Cerebellar cortex (tissue), 1 donor: Measurements from ENCODE around the gene PLEKHO1.
"Not testable (repeated sequence)": the region's sequence is repeated elsewhere in the genome, so short reads cannot be mapped to it uniquely, and the experiment has no call there.

Experiments
- DNase-seq: peaks from one replicate; pipeline ENCODE4 v3.0.0-alpha.2; 2015; ENCODE audit warnings: low spot score

PLEKHO1 gene, protein sequence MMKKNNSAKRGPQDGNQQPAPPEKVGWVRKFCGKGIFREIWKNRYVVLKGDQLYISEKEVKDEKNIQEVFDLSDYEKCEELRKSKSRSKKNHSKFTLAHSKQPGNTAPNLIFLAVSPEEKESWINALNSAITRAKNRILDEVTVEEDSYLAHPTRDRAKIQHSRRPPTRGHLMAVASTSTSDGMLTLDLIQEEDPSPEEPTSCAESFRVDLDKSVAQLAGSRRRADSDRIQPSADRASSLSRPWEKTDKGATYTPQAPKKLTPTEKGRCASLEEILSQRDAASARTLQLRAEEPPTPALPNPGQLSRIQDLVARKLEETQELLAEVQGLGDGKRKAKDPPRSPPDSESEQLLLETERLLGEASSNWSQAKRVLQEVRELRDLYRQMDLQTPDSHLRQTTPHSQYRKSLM

DNA sequence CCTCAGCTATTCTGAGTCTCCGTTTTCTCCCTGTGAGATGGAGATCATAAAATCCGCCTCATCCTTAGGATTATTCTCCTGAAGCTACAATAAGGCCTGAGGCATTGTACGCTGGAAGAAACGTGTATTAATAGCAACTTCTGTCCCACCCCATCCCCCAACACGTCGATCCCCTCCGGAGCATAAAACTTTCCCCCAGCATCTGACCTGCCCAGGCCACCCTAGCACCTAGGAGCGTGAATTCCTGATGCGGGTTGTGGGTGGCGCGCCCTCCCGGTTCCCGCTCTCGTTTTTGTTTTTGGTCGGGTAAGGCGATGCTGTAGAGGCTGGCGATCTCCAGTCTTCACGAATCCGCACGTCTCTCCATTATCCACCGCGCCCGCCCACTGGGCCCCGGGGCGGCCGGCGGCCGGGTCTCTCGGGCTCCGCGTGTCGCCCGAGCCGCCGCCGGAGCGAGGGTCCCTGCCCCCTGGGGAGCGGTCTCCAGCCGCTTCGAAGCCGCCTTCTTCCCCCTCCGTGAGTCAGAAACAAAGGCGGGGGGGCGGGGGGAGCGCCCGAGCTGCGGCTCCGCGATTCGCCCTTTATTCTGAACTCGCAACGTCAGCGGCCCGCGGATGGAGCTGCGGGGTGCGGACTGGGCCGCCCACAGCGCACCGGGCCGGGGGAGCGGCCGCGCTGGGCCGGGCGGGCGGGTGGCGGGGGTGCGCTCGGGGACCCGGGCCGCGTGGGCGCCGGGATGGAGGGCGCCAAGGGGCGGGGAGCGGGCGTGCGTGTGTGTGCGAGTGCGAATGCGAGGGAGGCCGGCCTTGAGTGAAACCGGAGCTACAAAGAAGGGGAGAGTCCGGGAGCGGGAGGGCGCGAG is at the start of gene PLEKHO1:
Gene PLEKHO1, plus strand, starts transcription at position 646 of the 862 bp plus-strand sequence. CDS start 342 bp downstream, outside the sequence.
- DNase-seq = peak; percentile 62

DNA sequence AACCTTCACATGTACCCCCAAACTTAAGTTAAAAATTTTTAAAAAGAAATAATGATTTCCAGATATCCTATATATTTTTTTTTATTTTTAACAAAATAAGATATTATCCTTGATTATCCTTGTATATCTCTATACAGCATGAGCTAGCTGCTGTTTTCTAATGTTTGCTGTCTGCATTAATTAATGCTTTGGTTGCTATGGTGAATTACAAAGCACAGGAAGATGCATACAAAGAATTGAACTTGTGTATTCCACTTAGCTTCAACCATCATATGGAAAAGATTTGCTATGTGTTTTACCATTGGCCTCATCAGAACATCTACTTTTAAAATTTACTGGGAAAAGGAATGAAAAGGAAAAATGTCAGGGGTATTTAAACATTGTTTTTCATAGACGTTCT is 46.7 kb upstream of the PLEKHO1 start:
- no peak for DNase-seq

DNA sequence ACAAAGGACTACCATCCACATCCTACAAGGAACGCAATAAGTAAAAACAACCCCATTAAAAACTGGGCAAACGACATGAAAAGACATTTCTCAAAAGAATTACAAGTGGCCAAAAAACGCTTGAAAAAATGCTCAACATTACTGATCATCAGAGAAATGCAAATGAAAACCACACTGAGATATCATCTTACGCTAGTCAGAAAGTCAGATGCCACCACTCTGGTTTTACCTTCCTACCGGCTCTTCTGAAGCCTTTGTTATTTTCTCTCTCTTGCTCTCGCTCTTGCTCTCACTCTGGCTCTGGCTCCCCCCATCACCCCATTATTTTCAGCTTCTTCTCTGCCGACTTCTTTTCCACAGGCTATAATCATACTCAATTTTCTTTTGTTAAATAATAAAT is 43.4 kb upstream of the PLEKHO1 start:
- DNase-seq = no peak

DNA sequence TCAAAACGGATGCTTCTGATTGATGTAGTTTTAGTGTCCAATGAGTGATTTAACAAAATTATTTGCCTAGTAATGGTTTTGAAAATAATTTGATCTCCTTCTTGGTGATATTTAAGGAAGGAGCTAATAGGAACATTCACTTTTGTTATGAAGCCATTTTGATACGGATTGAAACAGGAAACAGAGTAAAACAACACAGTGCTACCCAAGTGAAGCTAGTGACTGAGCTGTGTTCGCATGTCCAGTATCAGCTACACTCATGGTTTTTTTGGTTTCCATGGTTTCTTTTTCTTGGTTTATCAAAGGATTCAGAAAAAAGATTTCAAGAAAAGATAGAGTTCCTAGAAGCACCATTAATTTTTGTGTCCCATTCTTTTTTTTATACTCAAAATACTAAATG is 40.1 kb upstream of the PLEKHO1 start:
- no peak for DNase-seq

DNA sequence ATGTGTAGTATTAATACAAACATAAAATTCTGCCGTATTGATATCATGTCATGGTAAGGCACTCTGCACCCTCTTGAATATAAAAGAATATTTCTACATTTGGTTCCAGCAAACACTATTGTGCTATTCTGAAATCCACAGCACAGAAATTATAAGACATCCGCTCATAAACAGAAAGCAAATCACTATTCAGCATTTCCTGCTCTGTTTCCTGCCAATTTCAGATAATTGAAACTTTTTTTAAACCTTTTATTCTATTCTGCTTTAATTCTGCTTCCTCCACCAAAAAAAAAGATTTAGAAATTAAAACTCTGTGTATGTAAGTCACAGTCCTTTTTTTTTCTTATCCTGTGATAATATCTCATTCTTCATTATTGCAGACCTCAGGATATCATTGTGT is 39.6 kb upstream of the PLEKHO1 start:
- no peak for DNase-seq

DNA sequence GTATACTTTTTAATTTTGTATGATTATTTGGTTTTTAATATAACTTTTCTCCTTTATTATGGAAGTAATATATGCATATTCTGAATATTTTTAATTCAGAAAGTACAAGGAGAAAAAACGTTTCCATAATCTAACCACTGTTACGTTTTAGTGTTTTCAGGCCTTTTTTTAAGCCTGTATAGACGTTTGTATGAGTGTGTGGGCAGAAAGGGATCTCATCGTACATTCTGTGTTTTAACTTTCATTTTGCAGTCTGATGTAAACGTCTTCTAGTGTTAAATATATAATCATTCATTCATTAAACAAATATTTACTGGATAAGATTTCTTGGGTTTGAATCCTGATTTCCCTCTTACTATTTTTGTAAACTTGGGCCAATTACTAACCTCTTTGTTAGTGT is 38.0 kb upstream of the PLEKHO1 start:
- no peak for DNase-seq

DNA sequence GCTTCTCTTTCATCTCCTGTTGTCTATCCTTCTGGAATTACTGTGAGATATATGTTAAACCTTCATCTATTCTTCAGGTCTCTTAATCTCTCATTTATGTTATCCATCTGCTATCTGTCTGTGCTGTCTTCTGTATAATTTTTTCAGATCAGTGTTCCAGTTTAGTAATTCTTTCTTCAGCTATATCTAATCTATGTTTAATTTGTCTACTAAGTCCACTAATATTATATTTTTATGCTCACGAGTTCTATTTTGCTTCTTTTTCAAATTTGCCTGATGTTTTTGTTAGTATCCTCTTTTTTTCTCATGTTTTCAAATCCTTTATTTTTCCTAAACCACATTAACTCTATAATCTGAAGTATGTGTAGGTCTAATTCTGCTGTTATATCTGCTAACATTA is 34.6 kb upstream of the PLEKHO1 start:
- no peak for DNase-seq

DNA sequence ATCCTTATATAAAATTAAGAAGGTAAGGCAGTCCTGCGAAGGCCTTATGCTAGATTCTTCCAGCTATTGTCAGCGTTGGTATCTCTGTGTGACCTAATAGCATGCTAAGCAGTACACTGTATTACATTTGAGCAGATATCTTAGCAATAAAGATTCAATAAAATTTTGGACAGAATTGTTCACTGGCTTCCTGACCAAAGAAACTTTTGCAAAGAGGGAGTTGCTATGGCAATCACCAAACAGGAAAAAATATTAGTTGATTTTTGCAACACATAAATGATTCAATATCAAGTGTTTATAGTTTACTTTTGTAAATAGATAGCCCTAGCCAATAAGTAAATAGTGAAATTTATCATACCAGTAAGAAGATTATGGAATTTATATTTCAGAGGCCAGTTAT is 31.0 kb upstream of the PLEKHO1 start:
- no peak for DNase-seq

DNA sequence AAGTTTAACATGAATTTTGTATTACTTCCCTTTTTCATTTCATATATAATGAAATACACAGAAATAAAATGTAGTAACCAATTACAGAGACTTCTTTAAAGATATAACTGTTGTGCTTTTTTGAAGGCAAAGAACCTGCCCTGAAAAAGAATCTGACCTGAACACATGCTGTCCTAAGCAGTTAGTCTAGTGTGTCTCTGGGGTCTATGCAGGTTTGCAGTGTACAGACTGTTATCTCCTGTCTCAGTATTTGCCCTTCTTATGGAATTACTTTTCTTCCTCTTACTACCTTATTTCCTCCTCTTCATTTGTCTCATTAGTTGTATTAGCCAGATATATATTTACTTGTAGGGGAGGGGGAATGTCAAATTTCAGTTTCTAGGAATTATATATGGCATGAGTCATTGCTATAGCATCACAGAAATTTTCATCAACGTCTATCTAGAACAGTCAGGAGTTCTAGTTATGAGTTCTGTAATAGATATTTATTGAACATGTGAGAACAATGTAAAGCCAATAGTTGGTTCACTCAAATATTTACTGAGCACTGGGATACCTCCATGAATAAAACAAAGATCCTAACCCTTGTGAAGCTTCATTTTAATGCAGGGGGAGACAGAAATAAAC is 28.4 kb upstream of the PLEKHO1 start:
- no peak for DNase-seq

DNA sequence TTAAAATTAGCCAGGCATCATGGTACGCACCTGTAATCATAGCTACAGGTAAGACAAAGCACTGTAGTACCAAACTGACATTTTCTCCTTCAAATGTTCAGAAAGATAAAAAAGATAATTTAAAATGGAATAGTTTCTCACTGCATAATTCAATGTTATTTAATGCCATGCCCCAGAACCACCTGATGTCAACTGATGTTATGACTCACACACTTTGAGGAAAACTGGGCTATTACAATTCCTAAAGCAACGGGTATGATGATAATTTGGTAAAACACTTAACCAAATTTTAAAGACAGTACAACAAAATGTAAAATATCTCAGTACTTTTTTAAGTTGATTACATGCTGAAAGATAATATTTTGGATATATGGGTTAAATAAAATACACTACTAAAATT is 22.9 kb upstream of the PLEKHO1 start:
- no peak for DNase-seq

DNA sequence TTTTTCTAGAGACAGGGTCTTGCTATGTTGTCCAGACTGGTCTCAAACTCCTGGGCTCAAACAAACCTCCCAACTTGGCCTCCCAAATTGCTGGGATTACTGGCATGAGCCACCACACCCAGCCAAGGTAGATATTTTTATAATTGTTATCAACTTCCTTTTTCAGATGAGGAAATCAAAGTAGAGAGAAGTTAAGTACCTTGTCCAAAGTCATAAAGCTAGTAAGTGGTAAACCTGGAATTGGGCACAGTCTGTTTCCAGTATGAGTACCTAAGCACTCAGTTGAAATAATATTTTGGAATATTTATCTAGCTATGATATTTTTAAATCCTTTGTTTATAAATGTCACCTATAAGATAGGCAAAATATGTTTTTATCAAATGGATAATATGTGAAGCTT is 22.3 kb upstream of the PLEKHO1 start:
- DNase-seq = no peak

DNA sequence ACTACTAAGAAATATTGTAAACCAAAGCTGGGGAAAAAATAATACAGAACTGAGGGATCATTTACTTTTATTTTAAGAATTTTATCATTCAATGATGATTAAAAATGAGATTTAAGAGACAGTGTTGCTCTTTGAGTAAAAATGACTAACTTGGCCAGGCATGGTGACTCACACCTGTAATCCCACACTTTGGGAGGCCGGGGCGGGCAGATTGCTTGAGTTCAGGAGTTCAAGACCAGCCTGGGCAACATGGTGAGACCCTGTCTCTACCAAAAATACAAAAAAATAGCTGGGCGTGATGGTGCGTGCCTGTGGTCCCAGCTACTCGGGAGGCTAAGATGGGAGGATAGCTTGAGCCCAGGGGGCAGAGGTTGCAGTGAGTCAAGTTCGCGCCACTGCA is 21.8 kb upstream of the PLEKHO1 start:
- DNase-seq = no peak

DNA sequence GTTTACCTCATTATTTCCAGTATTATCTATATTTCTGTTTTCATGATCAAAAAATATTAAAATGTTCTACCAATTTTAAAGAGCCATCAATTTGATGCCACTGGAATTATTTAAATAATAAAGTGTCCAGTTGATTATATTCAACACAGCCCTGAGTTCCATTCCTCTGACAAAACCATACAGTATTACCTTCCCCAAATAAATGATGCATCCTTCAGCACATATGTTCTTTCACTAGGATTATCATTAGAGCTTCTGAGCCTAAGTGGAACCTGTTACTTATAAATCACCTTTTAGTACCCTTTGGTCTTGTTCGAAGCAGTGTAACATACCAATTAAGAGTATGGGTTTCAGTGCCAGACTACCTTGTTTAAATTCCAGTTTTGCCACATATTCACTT is 17.3 kb upstream of the PLEKHO1 start:
- DNase-seq = no peak

DNA sequence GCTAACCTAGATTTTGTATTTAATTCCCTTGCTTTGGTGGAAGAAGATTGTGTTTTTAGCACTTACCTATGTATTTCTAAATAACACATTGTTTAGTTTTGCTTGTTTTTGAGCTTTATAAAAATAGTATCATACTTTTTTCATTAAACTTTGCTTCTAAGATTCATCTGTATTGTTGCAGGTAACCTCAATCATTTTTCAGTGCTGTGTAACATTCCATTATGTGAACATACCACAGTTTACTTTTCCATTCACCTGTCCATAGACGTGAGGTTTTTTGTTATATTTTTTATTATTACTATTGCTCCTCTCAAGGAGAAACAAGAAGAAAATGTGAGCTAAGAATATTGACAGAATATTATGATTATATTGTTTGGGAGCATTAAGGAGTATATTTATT is 15.2 kb upstream of the PLEKHO1 start:
- no peak for DNase-seq

DNA sequence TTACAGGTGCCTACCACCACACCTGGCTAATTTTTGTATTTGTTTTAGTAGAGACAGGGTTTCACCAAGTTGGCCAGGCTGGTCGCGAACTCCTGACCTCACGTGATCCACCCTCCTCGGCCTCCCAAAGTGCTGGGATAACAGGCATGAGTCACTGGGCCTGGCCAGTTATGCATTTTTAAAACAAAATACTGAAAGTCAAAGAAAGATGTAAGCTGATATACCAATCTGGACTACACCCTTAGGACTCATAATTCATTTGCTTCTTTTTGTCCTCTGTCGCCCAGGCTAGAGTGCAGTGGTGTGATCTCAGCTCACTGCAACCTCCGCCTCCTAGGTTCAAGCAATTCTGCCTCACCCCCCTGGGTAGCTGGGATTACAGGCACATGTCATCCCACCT is 14.3 kb upstream of the PLEKHO1 start:
- DNase-seq = not testable (repeated sequence)

DNA sequence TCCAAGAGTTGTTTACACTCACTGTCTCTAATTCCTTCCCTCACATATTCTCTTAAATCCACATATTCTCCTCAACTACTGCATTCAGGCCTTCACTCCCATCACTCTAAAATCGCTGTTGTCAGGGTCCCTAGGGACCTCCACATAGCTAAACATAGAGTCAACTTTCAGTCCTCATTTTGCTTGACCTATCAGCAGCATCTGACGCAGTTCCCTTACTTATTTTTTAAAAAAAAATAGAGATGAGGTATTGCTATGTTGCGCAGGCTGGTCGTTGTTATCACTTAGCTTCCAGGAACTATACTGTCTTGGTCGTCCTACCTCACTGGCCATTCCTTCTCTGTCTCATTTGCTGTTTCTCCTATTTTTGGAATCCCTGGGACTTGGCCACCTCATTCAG is 11.7 kb upstream of the PLEKHO1 start:
- DNase-seq = no peak

DNA sequence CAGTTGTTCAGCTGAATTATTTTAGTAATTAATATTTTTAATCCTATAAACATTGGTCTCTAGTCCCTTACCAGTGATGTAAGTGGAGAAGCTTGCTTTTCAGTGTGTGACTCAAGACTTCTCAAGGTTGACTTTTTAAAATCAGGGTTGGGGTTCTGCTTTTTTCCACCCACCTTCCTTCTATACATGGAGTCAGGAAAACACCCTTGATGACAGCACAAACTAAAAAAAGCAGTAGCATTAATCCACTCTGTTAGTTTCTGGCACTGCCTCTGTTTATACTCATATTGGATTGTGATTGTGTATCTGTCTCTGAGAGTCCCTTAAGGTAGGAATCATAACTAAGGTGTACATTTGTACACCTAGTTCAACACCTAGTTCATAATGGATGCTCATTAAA is 8.3 kb upstream of the PLEKHO1 start:
- DNase-seq = no peak

DNA sequence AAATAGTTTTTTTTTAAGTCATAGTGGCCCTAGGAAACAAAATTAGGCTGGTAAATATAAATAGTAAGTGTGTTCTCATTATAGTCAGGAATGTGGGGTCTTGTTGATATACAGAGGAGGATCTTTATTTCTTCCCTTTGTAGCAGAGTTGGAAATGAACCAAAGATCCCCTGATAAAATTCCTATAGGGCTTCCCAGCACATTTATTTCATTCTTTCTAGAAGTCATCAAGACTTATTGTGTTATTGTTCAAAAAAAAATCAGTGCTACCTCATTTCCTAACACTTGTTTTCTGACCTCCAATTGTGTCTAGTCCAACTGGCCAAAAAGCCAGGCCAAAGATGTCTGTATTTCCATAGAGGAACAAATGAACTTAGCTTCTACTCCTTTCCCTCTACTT is 7.6 kb upstream of the PLEKHO1 start:
- DNase-seq = no peak

DNA sequence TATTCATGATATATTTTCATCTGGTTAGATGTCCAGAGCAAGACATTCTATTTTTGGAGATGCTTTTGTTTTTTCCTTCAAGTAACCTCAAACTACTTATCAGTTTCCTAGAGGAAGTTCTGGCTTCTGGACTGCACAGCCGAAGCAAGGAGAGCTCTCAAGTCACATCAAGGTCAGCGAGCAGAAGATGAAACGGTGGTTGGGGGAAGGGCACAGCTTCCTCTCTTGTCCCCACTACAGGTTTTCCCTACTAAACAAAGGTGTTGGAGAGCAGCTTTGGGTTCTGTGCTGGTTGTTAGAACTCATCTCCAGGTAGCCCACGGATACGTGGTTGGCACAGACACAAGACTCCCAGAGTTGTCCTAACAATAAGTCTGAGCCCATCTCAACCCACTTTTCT is 5.1 kb upstream of the PLEKHO1 start:
- no peak for DNase-seq

DNA sequence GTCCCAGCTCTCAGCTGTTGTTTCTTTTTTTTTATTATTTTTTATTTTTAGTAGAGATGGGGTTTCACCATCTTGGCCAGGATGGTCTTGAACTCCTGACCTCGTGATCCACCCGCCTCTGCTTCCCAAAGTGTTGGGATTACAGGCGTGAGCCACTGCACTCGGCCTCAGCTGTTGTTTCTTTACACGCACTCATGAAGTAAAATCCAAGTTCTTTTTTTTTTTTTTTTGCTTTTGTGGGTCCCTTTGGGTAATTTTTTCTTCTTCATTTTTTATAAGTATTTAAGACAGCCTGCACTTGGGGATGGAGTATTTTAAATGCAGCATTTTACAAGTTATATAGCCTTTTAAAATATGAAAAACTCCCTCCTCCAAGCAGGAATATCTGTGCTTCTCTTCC is 3.7 kb upstream of the PLEKHO1 start:
- not testable (repeated sequence) for DNase-seq

DNA sequence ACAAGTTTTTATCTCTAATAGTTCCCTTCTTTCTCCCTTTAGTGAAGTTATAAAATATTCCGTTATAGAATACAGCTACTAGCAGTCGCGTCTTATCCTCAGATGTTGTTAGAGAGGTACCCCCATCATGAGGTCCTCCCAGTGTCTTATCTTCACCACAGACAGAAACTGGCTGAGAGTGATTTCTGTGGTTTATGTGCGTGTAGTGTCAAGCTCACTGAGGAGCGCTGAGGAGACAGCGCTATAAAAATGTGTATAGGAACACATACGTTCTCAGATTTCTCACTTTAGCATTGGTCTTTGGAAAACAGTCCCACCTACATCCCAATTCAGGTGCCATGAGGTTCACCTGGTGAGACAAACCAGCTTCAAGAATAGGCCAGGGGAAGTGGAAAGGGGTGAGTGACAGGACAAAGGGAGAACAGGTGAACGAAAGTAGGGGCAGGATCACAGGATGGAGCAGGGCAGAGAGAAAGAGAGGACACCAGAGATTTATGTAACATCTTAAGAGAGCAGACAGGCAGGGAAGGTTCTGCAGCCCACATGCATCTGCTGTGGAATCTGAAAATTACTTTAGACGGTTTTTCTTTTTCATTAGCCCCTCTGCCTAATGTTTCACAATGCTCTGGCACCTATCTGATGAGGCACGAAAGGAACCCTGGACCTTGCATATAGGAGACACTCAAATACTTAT is 2.7 kb upstream of the PLEKHO1 start:
- DNase-seq = peak; percentile 26

DNA sequence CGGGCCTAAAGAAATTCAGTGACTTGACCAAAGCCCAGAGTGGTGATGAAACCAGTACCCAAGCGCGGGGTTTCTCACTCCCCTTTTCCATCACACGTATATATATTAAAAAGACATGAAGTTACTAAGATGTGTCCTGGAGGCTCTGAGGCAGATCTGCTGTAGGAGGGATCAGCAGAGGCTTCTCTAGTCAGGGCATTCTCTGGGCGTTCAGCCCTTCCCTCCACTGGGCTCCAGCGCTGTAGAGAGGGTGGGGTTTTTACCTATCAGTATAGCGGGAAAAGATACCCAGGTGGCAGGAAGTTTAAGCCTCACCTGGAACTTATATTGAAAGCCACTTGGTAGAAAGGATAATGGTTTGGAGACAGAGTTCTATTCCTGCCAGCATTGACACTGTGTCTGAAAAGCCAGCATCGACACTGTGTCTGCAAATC is 862 bp upstream of the PLEKHO1 start:
- DNase-seq = peak; percentile 72
